Measurements from ENCODE around the gene FAM227B. TPM values are rescaled to one million over a fixed set of nuclear protein-coding genes. Genes with fewer than 3 reads are reported as not detected.

Gene FAM227B
- total and polyA plus RNA-seq, 2 donors (not counting 1 experiment from before 2014, with no cell fraction given): 2.7 to 9.7 TPM

DNA sequence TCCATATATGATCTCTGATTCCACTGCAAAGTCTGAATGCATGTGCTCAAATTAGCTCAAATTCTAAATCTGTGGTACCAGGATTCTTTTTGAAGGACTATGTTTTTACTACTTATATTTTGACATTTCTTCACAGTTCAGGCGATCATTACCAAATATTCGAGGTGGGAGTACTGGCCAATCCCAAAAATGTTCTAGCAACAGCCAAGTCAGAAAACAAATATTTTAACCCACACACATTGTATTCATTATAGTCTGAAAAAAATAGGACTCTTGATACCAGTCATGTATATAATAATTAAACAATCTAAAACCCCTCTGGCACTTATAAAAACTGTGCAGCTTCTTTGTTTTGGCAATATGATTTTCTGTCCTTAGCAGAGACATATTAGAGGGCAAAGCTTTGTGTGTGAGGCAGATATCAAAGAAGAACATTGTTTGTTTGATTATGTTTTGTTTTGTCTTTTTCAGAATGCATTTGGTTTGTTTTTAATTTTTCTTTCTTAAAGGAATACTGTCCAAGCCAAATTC lies 160.1 kb downstream of the FAM227B start:
- Histone ChIP-seq H2AFZ (ENCODE audit: low read length) (no peak overlapping the region), H3K27me3 (ENCODE audit: control insufficient read depth, insufficient read depth, low read length) (no peaks in the 10 kb centered on the region), H3K36me3 (ENCODE audit: control insufficient read depth, insufficient read depth, low read length) (no peaks in the 10 kb centered on the region), H3K79me2 (ENCODE audit: control insufficient read depth, insufficient read depth, low read length) (peaks cover 28% of the 10 kb centered on the region), H3K4me1 (ENCODE audit: control insufficient read depth, extremely low read depth, insufficient read depth, low read length) (peaks cover 10% of the 10 kb centered on the region), H3K9me3 (ENCODE audit: control insufficient read depth, insufficient read depth, low read depth, low read length) (no peaks in the 10 kb centered on the region), H4K20me1 (ENCODE audit: control insufficient read depth, extremely low read depth, insufficient read depth, low read length) (no peaks in the 10 kb centered on the region), H3K4me3 (replicated peaks in 1 of 4; ENCODE audit: control extremely low read depth in 1 of 4, insufficient read depth in 1 of 4, low read depth in 3 of 4, low read length in 4 of 4) (no peak overlapping the region), H3K9ac (ENCODE audit: insufficient read depth, low read length) (no peak overlapping the region), H3K27ac (ENCODE audit: insufficient read depth, low read length) (no peak overlapping the region), H3K4me2 (ENCODE audit: extremely low read depth, insufficient read depth, low read length) (no peak overlapping the region)
- DNase-seq (ENCODE audit: low read depth in 2 of 2): no peak
- TF ChIP-seq, protein P1, sequence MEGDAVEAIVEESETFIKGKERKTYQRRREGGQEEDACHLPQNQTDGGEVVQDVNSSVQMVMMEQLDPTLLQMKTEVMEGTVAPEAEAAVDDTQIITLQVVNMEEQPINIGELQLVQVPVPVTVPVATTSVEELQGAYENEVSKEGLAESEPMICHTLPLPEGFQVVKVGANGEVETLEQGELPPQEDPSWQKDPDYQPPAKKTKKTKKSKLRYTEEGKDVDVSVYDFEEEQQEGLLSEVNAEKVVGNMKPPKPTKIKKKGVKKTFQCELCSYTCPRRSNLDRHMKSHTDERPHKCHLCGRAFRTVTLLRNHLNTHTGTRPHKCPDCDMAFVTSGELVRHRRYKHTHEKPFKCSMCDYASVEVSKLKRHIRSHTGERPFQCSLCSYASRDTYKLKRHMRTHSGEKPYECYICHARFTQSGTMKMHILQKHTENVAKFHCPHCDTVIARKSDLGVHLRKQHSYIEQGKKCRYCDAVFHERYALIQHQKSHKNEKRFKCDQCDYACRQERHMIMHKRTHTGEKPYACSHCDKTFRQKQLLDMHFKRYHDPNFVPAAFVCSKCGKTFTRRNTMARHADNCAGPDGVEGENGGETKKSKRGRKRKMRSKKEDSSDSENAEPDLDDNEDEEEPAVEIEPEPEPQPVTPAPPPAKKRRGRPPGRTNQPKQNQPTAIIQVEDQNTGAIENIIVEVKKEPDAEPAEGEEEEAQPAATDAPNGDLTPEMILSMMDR (conservative IDR thresholded peaks at IDR 0.05 in 1 of 2, IDR thresholded peaks at IDR 0.05 in 1 of 2; ENCODE audit: low read depth in 1 of 2, low read length in 2 of 2): no peak

- Histone ChIP-seq H3K4me3 (replicated peaks in 1 of 4; ENCODE audit: control extremely low read depth in 1 of 4, insufficient read depth in 1 of 4, low read depth in 3 of 4, low read length in 4 of 4) (no peak overlapping the region), H3K27me3 (ENCODE audit: control insufficient read depth, insufficient read depth, low read length) (no peaks in the 10 kb centered on the region), H3K79me2 (ENCODE audit: control insufficient read depth, insufficient read depth, low read length) (peaks cover 27% of the 10 kb centered on the region), H3K4me2 (ENCODE audit: extremely low read depth, insufficient read depth, low read length) (peak overlapping the region; percentile 37), H4K20me1 (ENCODE audit: control insufficient read depth, extremely low read depth, insufficient read depth, low read length) (no peaks in the 10 kb centered on the region), H2AFZ (ENCODE audit: low read length) (no peak overlapping the region), H3K36me3 (ENCODE audit: control insufficient read depth, insufficient read depth, low read length) (peaks cover 2% of the 10 kb centered on the region), H3K27ac (ENCODE audit: insufficient read depth, low read length) (peak overlapping the region; percentile 36), H3K4me1 (ENCODE audit: control insufficient read depth, extremely low read depth, insufficient read depth, low read length) (peaks cover 10% of the 10 kb centered on the region), H3K9me3 (ENCODE audit: control insufficient read depth, insufficient read depth, low read depth, low read length) (no peaks in the 10 kb centered on the region), H3K9ac (ENCODE audit: insufficient read depth, low read length) (no peak overlapping the region)
- peak in 1 of 2 donors; percentile 61 for DNase-seq (ENCODE audit: low read depth in 2 of 2)
- TF ChIP-seq EZH2 (IDR thresholded peaks at IDR 0.05; ENCODE audit: low read length, missing control alignments): no peak
- TF ChIP-seq, protein P1 (conservative IDR thresholded peaks at IDR 0.05 in 1 of 2, IDR thresholded peaks at IDR 0.05 in 1 of 2; ENCODE audit: low read depth in 1 of 2, low read length in 2 of 2): no peak
Measured at GRCh38 chr15:49458145-49458544, 162.5 kb downstream of the FAM227B start.

GRCh38 chr15:49456166-49456565 lies 164.5 kb downstream of the FAM227B start:
- Histone ChIP-seq H3K27ac (ENCODE audit: insufficient read depth, low read length) (no peak overlapping the region), H3K79me2 (ENCODE audit: control insufficient read depth, insufficient read depth, low read length) (peaks cover 21% of the 10 kb centered on the region), H3K36me3 (ENCODE audit: control insufficient read depth, insufficient read depth, low read length) (peaks cover 2% of the 10 kb centered on the region), H3K4me2 (ENCODE audit: extremely low read depth, insufficient read depth, low read length) (no peak overlapping the region), H2AFZ (ENCODE audit: low read length) (no peak overlapping the region), H3K9me3 (ENCODE audit: control insufficient read depth, insufficient read depth, low read depth, low read length) (no peaks in the 10 kb centered on the region), H3K4me3 (replicated peaks in 1 of 4; ENCODE audit: control extremely low read depth in 1 of 4, insufficient read depth in 1 of 4, low read depth in 3 of 4, low read length in 4 of 4) (no peak overlapping the region), H4K20me1 (ENCODE audit: control insufficient read depth, extremely low read depth, insufficient read depth, low read length) (no peaks in the 10 kb centered on the region), H3K4me1 (ENCODE audit: control insufficient read depth, extremely low read depth, insufficient read depth, low read length) (peaks cover 10% of the 10 kb centered on the region), H3K27me3 (ENCODE audit: control insufficient read depth, insufficient read depth, low read length) (no peaks in the 10 kb centered on the region), H3K9ac (ENCODE audit: insufficient read depth, low read length) (no peak overlapping the region)
- DNase-seq (ENCODE audit: low read depth in 2 of 2): no peak
- TF ChIP-seq EZH2 (IDR thresholded peaks at IDR 0.05; ENCODE audit: low read length, missing control alignments): no peak
- TF ChIP-seq, protein P1 (conservative IDR thresholded peaks at IDR 0.05 in 1 of 2, IDR thresholded peaks at IDR 0.05 in 1 of 2; ENCODE audit: low read depth in 1 of 2, low read length in 2 of 2): no peak
